Activated T-cell treated with anti-CD3 and anti-CD28 coated beads, Interleukin-2, amount 50 U/mL, for 1 hour (primary cell): ENCODE measurements around the gene CC2D1A.

Source experiments
- DNase-seq: peaks from one replicate; pipeline ENCODE4 v3.0.0-alpha.2; 2020

The CC2D1A gene

DNA sequence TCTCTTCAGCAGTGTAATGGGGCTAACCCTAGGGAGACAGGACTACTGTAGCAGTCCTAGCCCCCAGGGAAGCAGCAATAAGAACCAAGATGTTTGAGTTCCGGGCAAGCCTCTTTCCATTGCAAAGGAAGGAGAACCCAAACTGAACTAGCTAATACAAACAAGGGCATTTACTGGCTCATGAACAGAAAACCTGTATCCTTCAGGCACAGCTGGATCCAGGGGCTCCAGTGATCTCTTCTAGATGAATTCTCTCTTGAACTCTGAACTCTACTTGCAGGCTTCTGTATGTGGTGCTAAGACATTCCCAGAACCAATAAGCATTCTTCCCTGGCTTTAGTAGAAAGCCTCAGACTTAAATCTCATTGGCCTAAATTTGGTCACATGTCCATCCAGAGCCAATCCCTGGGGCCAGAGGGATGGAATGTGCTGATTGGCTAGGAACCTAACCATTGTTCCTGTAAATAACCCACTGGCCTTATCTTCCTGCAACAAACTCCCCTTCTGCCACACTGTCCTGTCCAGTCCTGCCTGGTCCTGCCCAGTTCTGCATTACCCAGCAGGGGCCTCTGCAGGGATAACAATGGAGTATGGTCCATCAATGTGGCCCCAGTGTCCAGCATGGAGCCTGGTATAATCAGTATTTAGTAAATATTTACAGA is 36.2 kb downstream of the CC2D1A start:
- DNase-seq: no peak

DNA sequence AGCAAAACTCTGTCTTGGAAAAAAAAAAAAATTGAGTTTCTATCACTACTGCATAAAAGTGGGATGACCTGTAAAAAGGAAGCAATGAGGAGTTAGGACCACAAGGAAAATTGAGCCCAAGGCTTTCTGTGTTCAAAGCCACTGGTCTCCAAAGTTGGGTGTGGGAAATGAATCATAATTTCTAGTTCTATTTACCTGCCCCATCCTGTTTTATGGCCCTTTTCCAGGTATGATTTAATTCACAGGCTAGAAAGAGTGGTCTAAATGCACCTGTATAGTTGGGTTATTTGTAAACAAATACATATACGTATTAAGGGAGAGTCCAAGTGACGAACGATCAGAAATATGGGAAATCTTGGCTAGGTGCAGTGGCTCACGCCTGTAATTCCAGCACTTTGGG is 40.4 kb downstream of the CC2D1A start:
- DNase-seq: no peak

- DNase-seq: no peak
These were observed 45.0 kb downstream of the CC2D1A start for GRCh38 chr19:13951043-13951442.

- no peak for DNase-seq
These were observed 45.8 kb downstream of the CC2D1A start for GRCh38 chr19:13951799-13952153.

DNA sequence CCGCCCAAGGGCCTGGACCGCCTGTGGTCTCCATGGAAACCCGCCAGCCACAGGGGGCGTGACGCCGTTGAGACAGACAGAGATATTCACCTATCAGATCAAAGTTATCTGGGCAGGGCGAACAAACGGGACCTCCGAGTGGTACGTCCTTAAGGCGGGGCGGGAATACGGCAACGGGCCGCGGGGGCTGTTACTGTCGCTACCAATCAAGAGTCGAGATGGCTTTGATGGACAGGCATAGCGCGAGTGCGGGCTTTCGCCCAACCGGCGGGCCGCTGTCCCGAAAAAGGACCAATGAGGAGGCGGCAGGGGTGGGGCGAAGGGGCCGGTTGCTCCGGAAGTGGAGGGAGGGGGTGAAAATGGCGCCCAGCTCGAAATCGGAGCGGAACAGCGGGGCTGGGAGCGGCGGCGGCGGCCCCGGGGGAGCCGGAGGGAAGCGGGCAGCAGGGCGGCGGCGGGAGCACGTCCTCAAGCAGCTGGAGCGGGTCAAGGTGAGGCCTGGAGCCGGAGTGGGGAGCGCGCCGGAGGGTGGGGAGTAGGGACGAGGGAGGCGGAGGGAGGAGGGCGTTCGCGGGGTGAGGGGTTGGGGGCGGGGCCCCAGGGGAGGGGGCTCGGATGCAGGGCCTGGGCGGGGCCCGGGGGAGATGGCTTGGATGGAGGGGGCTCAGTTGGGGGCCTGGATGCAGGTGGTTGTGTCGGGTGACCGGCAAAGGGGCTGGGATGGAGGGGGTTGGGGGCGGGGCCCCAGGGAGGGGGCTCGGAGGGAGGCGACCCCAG is 46.3 kb downstream of the CC2D1A start, which contains the start of gene DCAF15:
DCAF15 (plus strand) TSS at position 356 of the 777 bp plus-strand sequence; CDS start at position 360, 4 bp downstream.
- peak; percentile 96 for DNase-seq

DNA sequence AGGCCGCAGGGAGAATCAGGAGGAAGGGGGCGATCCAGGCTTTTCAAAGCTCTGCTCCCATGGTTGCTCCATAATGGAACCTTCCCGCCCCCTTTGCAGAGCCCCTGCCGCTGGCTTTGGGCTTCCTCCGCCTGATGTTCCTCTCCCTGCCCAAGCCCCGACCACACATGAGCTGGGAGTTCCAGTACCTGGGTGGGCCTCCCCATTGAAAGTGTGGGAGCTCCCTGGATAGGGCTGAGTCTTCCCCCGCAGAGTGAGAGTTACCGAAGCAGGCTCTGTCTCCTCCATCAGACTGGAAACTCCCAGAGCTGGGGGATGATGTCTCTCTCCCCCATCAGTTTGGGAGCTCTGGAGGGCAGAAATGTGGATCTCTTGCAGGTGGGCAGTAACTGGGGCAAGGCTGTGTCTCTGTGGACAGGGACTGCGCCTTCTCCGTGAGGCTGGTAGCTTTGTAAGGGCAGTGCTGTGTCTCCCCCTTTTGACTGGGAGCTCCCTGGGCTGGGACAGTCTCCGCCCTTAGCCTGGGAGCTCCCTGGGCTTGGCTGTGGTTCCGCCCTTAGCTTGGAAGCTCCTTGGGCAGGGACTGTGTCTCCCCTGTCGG is 47.0 kb downstream of the CC2D1A start:
- DNase-seq: no peak

GRCh38 chr19:13954185-13954584 is 48.2 kb downstream of the CC2D1A start:
- DNase-seq: no peak

- no peak for DNase-seq
These were observed 49.8 kb downstream of the CC2D1A start for GRCh38 chr19:13955662-13956364.

- no peak for DNase-seq
These were observed 50.4 kb downstream of the CC2D1A start for GRCh38 chr19:13956365-13956744.

DNA sequence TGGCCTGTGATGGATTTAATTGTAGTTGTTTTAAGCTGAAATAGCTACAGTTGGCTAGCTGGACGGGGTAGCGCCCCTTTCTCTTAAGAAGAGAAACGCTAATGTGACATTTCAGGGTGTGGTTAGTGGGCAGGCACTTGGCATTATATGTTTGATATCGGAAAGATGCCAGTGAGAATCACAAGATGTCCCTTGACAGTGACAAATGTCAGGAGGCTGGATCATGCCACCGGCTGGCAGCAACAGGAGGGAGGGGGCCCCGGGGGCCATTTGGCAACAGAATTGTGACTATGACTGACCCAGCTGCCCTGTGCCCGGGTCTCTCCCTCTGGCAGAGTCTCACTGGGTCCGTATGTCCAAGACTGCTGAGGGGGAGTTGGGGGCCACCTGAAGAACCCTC is 51.0 kb downstream of the CC2D1A start:
- no peak for DNase-seq

GRCh38 chr19:13958043-13958442 is 52.0 kb downstream of the CC2D1A start:
- no peak for DNase-seq

GRCh38 chr19:13959141-13959961 is 53.4 kb downstream of the CC2D1A start:
- DNase-seq: no peak

GRCh38 chr19:13959962-13960862 is 54.2 kb downstream of the CC2D1A start:
- peak; percentile 51 for DNase-seq

DNA sequence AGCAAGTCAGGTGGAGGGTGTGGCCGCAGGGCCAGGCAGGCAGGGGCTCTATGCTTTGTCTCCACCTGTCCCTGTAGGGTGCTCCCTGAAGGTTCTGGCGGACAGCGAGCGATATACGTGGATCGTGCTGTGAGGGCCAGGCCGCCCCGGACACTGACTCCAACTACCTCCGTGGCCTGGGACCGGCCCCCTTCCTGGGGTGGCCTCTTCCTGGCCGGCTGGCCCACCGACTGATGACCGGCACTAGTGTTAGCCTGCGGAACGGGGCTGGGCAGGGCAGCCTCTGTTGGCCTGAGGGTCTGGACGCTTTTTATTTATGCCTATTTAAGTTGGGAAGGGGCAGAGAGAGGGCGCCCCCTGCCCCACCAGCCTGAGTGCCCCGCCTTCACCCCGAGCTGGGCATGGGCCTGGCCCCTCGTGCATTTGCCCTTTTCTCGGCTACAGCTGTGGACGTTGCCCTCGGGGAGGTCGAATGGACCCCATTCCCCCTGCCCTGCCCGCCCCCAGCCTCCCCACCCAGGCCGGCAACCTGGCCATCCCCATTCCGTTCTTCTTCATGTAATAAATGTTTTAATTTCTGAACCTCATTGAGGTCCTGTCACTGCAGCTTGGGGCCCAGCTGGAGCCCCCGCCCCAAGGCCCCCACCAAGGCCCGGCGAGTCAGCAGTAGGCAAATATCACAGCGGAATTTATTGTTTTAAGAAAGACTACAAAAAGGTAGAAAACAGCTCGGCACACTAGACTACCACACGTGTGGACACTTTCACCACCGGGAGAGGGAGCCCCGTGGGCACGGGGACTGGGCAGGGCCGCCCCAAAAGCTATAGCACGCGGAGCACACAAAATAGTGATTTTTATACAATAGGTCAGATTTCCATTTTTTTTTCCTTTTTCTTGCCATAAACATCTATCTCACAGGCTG is 55.1 kb downstream of the CC2D1A start:
- DNase-seq: no peak

DNA sequence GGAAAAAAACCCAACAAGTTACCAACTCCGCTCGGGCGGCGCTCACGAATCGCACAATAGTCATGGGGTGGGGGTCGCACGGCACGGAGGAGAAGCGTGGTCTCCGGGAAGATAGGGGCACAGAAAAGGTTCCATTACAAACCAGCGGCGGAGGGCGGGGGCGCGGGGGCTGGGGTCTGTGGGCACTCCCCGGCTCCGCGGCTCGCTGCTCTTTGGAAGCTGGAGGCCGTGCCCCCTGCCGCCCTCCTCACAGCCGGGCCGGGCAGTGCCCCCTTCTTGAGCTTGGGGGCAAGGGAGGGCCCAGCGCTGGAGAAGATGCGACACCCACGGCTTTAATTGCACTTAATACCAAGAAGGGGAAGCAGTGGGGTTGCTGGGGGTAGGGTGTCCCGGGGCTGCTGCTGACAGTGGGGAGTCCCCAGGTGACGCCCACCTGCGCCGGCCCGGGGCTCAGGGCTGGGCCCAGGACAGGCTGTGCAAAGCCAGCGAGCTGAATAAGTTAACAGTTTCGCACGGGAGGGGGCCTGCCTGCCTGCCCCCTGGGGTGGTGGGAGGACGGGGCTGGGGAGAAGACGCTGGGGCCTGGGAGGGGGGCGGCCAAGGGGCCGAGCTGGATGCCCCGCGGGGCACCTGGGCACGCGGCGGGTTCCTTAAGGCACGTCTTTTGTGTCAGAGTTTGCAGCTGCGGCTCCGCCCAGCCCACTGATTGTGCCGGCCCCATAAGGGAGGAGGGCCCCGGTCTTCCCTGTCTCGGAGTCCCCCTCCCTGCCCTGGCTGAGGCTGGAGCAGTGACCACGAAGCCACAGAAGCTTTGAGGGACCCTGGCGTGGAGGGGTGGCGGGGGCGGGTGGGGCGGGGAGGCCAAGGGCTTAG is 56.1 kb downstream of the CC2D1A start:
- DNase-seq: no peak

GRCh38 chr19:13962699-13963602 is 57.0 kb downstream of the CC2D1A start:
- DNase-seq: no peak

DNA sequence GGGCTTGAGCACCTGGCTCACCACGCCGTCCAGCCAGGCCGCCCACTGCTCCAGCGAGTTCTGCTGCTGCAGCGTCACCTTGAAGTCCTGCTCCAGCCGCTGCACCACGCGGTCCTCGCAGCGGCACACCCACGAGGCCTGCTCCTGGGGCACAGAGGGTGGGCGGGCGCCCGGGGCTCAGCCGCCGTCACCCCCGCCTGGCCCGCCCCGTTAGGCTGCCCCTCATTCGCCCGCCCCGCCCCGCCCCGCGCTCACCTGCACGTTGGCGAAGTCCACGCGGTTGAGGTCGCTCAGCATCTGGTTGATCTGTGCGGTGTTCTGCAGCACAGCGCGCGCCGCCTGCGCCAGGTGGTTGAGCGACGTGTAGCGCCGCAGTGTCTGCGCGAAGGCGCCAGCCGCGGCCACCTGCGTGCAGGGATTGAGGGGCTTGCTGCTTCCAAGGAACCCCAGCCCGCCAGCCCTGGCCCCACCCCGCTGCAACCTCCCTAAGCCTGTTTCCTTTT is 57.7 kb downstream of the CC2D1A start:
- DNase-seq: no peak

DNA sequence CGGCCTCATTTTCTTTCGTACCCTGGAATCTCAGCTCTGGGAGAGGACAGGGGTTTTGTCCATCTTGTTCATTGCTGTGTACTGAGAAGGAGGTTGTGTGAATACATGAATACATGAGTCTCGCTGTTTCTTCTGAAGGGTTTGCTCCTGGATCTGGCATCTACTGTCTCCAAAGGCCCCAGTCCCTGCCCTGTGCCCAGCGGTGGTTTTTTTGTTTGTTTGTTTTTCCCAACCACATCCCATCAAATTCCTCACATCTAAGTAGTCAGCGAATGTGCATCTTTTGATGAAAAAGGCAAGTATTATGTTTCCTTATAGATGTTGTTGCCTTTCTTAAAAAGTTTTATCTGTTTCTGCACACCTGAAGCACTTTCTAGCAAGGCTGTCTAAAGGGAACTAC is 58.8 kb downstream of the CC2D1A start:
- DNase-seq: no peak
